Measurements from ENCODE around the gene GALNT14. TPM values are rescaled to one million over a fixed set of nuclear protein-coding genes. Genes with fewer than 3 reads are reported as not detected.

Gene GALNT14
- total RNA-seq, 2 experiments from 2014 or later: not detected

GRCh38 chr2:30956995-30957394, 181.2 kb downstream of the GALNT14 start:
- Mint-ChIP-seq H3K27ac (no peak overlapping the region), H3K36me3 (ENCODE audit: low read depth) (no peaks in the 10 kb centered on the region), H3K27me3 (ENCODE audit: low read depth) (no peaks in the 10 kb centered on the region), H3K4me3 (no peak overlapping the region), H3K4me1 (ENCODE audit: low read depth) (no peaks in the 10 kb centered on the region), H3K9me3 (ENCODE audit: insufficient read depth) (no peaks in the 10 kb centered on the region)
- ATAC-seq (no peak), DNase-seq (no peak)
- CTCF ChIA-PET: no interaction called here
- POLR2A ChIA-PET: no interaction called here

GRCh38 chr2:30955516-30956132, 182.6 kb downstream of the GALNT14 start:
- Mint-ChIP-seq H3K27ac (no peak overlapping the region), H3K36me3 (ENCODE audit: low read depth) (no peaks in the 10 kb centered on the region), H3K4me3 (no peak overlapping the region), H3K27me3 (ENCODE audit: low read depth) (no peaks in the 10 kb centered on the region), H3K4me1 (ENCODE audit: low read depth) (no peaks in the 10 kb centered on the region), H3K9me3 (ENCODE audit: insufficient read depth) (no peaks in the 10 kb centered on the region)
- POLR2A ChIA-PET: no interaction called here
- ATAC-seq (no peak), DNase-seq (no peak)
- CTCF ChIA-PET: no interaction called here

GRCh38 chr2:30950339-30950738, 187.9 kb downstream of the GALNT14 start:
- Mint-ChIP-seq H3K4me1 (ENCODE audit: low read depth) (no peaks in the 10 kb centered on the region), H3K27ac (no peak overlapping the region), H3K4me3 (no peak overlapping the region), H3K36me3 (ENCODE audit: low read depth) (no peaks in the 10 kb centered on the region), H3K27me3 (ENCODE audit: low read depth) (no peaks in the 10 kb centered on the region), H3K9me3 (ENCODE audit: insufficient read depth) (no peaks in the 10 kb centered on the region)
- ChIA-PET CTCF (no interaction called here), POLR2A (no interaction called here)
- DNase-seq (no peak), ATAC-seq (no peak)

- Mint-ChIP-seq H3K4me1 (ENCODE audit: low read depth) (no peaks in the 10 kb centered on the region), H3K27ac (no peak overlapping the region), H3K36me3 (ENCODE audit: low read depth) (no peaks in the 10 kb centered on the region)
These were observed 188.8 kb downstream of the GALNT14 start for GRCh38 chr2:30949435-30949834.

GRCh38 chr2:30948857-30949256, 189.4 kb downstream of the GALNT14 start:
- H3K36me3 Mint-ChIP-seq (ENCODE audit: low read depth): no peaks in the 10 kb centered on the region
- H3K9me3 Mint-ChIP-seq (ENCODE audit: insufficient read depth): no peaks in the 10 kb centered on the region
- no peak for ATAC-seq
- ChIA-PET CTCF (interaction anchor here (2.1 kb wide), 1 partner anchor 237 kb away, joined by 4 read pairs; no protein-coding TSS in a partner anchor), POLR2A (no interaction called here)
- no peak overlapping the region for H3K27ac Mint-ChIP-seq
- no peak for DNase-seq
- H3K27me3 Mint-ChIP-seq (ENCODE audit: low read depth): no peaks in the 10 kb centered on the region
- no peak overlapping the region for H3K4me3 Mint-ChIP-seq
- H3K4me1 Mint-ChIP-seq (ENCODE audit: low read depth): no peaks in the 10 kb centered on the region

More at GRCh38 chr2:30949435-30949834, 188.8 kb downstream of the GALNT14 start:
- ATAC-seq (no peak), DNase-seq (no peak)
- Mint-ChIP-seq H3K4me3 (no peak overlapping the region), H3K9me3 (ENCODE audit: insufficient read depth) (no peaks in the 10 kb centered on the region), H3K27me3 (ENCODE audit: low read depth) (no peaks in the 10 kb centered on the region)
- CTCF ChIA-PET: no interaction called here
- POLR2A ChIA-PET: no interaction called here

GRCh38 chr2:30948130-30948529, 190.1 kb downstream of the GALNT14 start:
- DNase-seq: no peak
- Mint-ChIP-seq H3K27me3 (ENCODE audit: low read depth) (no peaks in the 10 kb centered on the region), H3K4me1 (ENCODE audit: low read depth) (no peaks in the 10 kb centered on the region), H3K4me3 (no peak overlapping the region), H3K36me3 (ENCODE audit: low read depth) (no peaks in the 10 kb centered on the region), H3K9me3 (ENCODE audit: insufficient read depth) (no peaks in the 10 kb centered on the region), H3K27ac (no peak overlapping the region)
- no peak for ATAC-seq
- POLR2A ChIA-PET: no interaction called here
- CTCF ChIA-PET: interaction anchor here (2.1 kb wide), 1 partner anchor 236 kb away, joined by 4 read pairs; no protein-coding TSS in a partner anchor

GRCh38 chr2:30947686-30948085, 190.6 kb downstream of the GALNT14 start:
- ChIA-PET POLR2A (no interaction called here), CTCF (interaction anchor here (2.1 kb wide), 1 partner anchor 236 kb away, joined by 4 read pairs; no protein-coding TSS in a partner anchor)
- no peaks in the 10 kb centered on the region for H3K27me3 Mint-ChIP-seq (ENCODE audit: low read depth)
- no peak overlapping the region for H3K27ac Mint-ChIP-seq
- ATAC-seq (no peak), DNase-seq (no peak)
- no peaks in the 10 kb centered on the region for H3K36me3 Mint-ChIP-seq (ENCODE audit: low read depth)
- H3K4me1 Mint-ChIP-seq (ENCODE audit: low read depth): no peaks in the 10 kb centered on the region
- H3K4me3 Mint-ChIP-seq: no peak overlapping the region
- no peaks in the 10 kb centered on the region for H3K9me3 Mint-ChIP-seq (ENCODE audit: insufficient read depth)

GRCh38 chr2:30942419-30942818, 195.8 kb downstream of the GALNT14 start:
- H3K27ac Mint-ChIP-seq: no peak overlapping the region
- DNase-seq (no peak), ATAC-seq (no peak)
- ChIA-PET CTCF (no interaction called here), POLR2A (no interaction called here)
- H3K4me3 Mint-ChIP-seq: no peak overlapping the region
- no peaks in the 10 kb centered on the region for H3K4me1 Mint-ChIP-seq (ENCODE audit: low read depth)
- H3K36me3 Mint-ChIP-seq (ENCODE audit: low read depth): no peaks in the 10 kb centered on the region
- H3K9me3 Mint-ChIP-seq (ENCODE audit: insufficient read depth): no peaks in the 10 kb centered on the region
- H3K27me3 Mint-ChIP-seq (ENCODE audit: low read depth): no peaks in the 10 kb centered on the region

GRCh38 chr2:30940839-30941238, 197.4 kb downstream of the GALNT14 start:
- CTCF ChIA-PET: no interaction called here
- H3K4me1 Mint-ChIP-seq (ENCODE audit: low read depth): no peaks in the 10 kb centered on the region
- H3K9me3 Mint-ChIP-seq (ENCODE audit: insufficient read depth): no peaks in the 10 kb centered on the region
- no peak overlapping the region for H3K4me3 Mint-ChIP-seq
- ATAC-seq (no peak), DNase-seq (no peak)
- no peaks in the 10 kb centered on the region for H3K36me3 Mint-ChIP-seq (ENCODE audit: low read depth)
- H3K27ac Mint-ChIP-seq: no peak overlapping the region
- H3K27me3 Mint-ChIP-seq (ENCODE audit: low read depth): no peaks in the 10 kb centered on the region
- POLR2A ChIA-PET: no interaction called here

GRCh38 chr2:30939364-30939763, 198.9 kb downstream of the GALNT14 start:
- ATAC-seq (no peak), DNase-seq (no peak)
- no peaks in the 10 kb centered on the region for H3K27me3 Mint-ChIP-seq (ENCODE audit: low read depth)
- no peaks in the 10 kb centered on the region for H3K36me3 Mint-ChIP-seq (ENCODE audit: low read depth)
- H3K27ac Mint-ChIP-seq: no peak overlapping the region
- ChIA-PET POLR2A (no interaction called here), CTCF (no interaction called here)
- H3K4me1 Mint-ChIP-seq (ENCODE audit: low read depth): no peaks in the 10 kb centered on the region
- no peak overlapping the region for H3K4me3 Mint-ChIP-seq
- H3K9me3 Mint-ChIP-seq (ENCODE audit: insufficient read depth): no peaks in the 10 kb centered on the region

- ChIA-PET CTCF (no interaction called here), POLR2A (no interaction called here)
- Mint-ChIP-seq H3K4me3 (no peak overlapping the region), H3K4me1 (ENCODE audit: low read depth) (peaks cover 3% of the 10 kb centered on the region), H3K27me3 (ENCODE audit: low read depth) (no peaks in the 10 kb centered on the region), H3K27ac (no peak overlapping the region), H3K36me3 (ENCODE audit: low read depth) (no peaks in the 10 kb centered on the region), H3K9me3 (ENCODE audit: insufficient read depth) (no peaks in the 10 kb centered on the region)
- ATAC-seq: no peak
- DNase-seq: no peak
These were observed 200.0 kb downstream of the GALNT14 start for GRCh38 chr2:30938196-30938595.

- ATAC-seq (no peak), DNase-seq (no peak)
- peaks cover 12% of the 10 kb centered on the region for H3K4me1 Mint-ChIP-seq (ENCODE audit: low read depth)
- no peak overlapping the region for H3K4me3 Mint-ChIP-seq
- no peak overlapping the region for H3K27ac Mint-ChIP-seq
- no peaks in the 10 kb centered on the region for H3K9me3 Mint-ChIP-seq (ENCODE audit: insufficient read depth)
- no peaks in the 10 kb centered on the region for H3K27me3 Mint-ChIP-seq (ENCODE audit: low read depth)
- no peaks in the 10 kb centered on the region for H3K36me3 Mint-ChIP-seq (ENCODE audit: low read depth)
- ChIA-PET POLR2A (no interaction called here), CTCF (no interaction called here)
These were observed 201.3 kb downstream of the GALNT14 start for GRCh38 chr2:30936977-30937376.

- POLR2A ChIA-PET: no interaction called here
- CTCF ChIA-PET: no interaction called here
These were observed 202.4 kb downstream of the GALNT14 start for GRCh38 chr2:30935795-30936194.

More at GRCh38 chr2:30935795-30936194, 202.4 kb downstream of the GALNT14 start:
- Mint-ChIP-seq H3K36me3 (ENCODE audit: low read depth) (no peaks in the 10 kb centered on the region), H3K4me3 (no peak overlapping the region), H3K27me3 (ENCODE audit: low read depth) (no peaks in the 10 kb centered on the region), H3K9me3 (ENCODE audit: insufficient read depth) (no peaks in the 10 kb centered on the region), H3K4me1 (ENCODE audit: low read depth) (peaks cover 12% of the 10 kb centered on the region), H3K27ac (no peak overlapping the region)
- DNase-seq (no peak), ATAC-seq (no peak)
